WERI-Rb-1 (cell line): ENCODE measurements around the gene FSTL4.

Source experiments
- DNase-seq: peaks from one replicate; pipeline ENCODE4 v3.0.0-alpha.2; 2020
- H3K27ac ChIP-seq: fragments of 250-450 bp; sonication (Bioruptor Pico); 2 replicates; pipeline ENCODE4 v1.5.1; 2020; ENCODE audit warnings: mild to moderate bottlenecking, moderate library complexity
- H3K27me3 ChIP-seq: fragments of 250-450 bp; sonication (Bioruptor Pico); 2 replicates; pipeline ENCODE4 v1.5.1; 2021; ENCODE audit warnings: mild to moderate bottlenecking, low read depth, moderate library complexity; ENCODE audit not compliant: insufficient read depth, severe bottlenecking
- H3K36me3 ChIP-seq: fragments of 250-450 bp; sonication (Bioruptor Pico); 2 replicates; pipeline ENCODE4 v1.5.1; 2020; ENCODE audit warnings: mild to moderate bottlenecking, moderate library complexity
- H3K4me3 ChIP-seq: 2 replicates; pipeline ENCODE4 v1.5.1; 2011; ENCODE audit warnings: low read depth, mild to moderate bottlenecking, control low read depth, low read length
- H3K9me3 ChIP-seq: fragments of 250-450 bp; sonication (Bioruptor Pico); 2 replicates; pipeline ENCODE4 v1.5.1; 2021; ENCODE audit warnings: mild to moderate bottlenecking, moderate library complexity; ENCODE audit not compliant: severe bottlenecking
- TF ChIP-seq, protein P1 (sequence below): IDR thresholded peaks from 2 replicates; pipeline ENCODE4 v1.5.1; 2011; ENCODE audit warnings: low read depth, mild to moderate bottlenecking, control low read depth, inconsistent platforms, low read length

The FSTL4 gene

DNA sequence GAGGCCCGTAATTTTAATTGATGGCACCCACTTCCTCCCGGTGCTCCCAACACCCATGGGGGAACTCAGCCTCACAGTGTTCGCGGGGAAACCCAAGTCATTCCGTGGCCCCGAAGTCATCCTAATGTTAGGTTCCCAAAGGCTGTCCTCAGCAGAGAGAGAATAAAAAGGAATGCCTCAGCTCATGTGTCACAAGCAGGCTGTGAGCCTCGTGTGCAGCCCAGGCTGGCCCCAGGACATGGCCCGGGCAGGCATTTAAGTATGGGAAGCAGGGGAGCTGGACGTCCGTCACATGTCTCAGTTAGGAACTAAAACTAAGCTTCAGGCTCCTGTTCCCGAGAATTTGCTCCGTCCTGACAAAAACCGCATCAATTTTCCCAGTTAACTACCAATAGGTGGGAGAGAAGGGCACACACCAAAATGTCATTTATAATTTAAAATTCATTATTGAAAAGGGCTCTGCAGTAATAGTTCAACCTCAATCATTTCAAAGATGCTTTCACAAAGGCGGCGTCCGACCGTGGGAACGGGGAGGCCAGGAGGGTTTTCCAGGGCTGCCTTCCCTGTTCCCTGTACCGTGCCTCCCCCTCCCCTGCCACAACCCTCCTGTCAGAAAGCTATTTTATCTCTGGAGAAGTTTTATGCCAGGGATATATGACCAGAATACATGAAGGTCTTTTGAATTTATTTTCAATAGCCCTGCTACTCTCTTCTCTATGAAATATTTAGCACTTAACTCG lies 137.3 kb downstream of the FSTL4 start:
- Histone ChIP-seq H3K4me3 (no peak overlapping the region), H3K27ac (no peak overlapping the region), H3K36me3 (no peaks in the 10 kb centered on the region), H3K27me3 (no peaks in the 10 kb centered on the region), H3K9me3 (no peaks in the 10 kb centered on the region)
- no peak for DNase-seq
- TF ChIP-seq, protein P1, sequence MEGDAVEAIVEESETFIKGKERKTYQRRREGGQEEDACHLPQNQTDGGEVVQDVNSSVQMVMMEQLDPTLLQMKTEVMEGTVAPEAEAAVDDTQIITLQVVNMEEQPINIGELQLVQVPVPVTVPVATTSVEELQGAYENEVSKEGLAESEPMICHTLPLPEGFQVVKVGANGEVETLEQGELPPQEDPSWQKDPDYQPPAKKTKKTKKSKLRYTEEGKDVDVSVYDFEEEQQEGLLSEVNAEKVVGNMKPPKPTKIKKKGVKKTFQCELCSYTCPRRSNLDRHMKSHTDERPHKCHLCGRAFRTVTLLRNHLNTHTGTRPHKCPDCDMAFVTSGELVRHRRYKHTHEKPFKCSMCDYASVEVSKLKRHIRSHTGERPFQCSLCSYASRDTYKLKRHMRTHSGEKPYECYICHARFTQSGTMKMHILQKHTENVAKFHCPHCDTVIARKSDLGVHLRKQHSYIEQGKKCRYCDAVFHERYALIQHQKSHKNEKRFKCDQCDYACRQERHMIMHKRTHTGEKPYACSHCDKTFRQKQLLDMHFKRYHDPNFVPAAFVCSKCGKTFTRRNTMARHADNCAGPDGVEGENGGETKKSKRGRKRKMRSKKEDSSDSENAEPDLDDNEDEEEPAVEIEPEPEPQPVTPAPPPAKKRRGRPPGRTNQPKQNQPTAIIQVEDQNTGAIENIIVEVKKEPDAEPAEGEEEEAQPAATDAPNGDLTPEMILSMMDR = no peak

DNA sequence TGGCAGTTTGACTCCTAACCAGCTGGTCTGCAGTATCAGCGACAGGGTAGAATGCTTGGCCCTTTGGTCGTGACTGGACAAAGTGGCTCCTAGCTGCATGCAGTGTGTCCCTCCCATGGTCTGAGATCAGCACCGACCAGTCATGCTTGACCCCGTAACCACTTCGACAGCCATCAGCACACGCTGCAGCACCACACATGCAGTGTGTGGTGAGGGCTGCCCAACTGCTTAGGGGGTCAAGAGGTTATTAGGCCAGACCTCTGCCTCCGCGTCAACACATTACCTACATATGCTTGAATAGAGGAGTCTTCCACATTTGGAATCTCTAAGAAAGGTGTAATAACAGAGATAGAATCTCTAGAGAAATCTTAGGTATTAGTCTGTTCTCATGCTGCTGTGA lies 139.1 kb downstream of the FSTL4 start:
- H3K36me3 ChIP-seq = no peaks in the 10 kb centered on the region
- H3K27me3 ChIP-seq = no peaks in the 10 kb centered on the region
- TF ChIP-seq, protein P1 = no peak
- DNase-seq = no peak
- no peaks in the 10 kb centered on the region for H3K9me3 ChIP-seq
- H3K4me3 ChIP-seq = no peak overlapping the region
- no peak overlapping the region for H3K27ac ChIP-seq

DNA sequence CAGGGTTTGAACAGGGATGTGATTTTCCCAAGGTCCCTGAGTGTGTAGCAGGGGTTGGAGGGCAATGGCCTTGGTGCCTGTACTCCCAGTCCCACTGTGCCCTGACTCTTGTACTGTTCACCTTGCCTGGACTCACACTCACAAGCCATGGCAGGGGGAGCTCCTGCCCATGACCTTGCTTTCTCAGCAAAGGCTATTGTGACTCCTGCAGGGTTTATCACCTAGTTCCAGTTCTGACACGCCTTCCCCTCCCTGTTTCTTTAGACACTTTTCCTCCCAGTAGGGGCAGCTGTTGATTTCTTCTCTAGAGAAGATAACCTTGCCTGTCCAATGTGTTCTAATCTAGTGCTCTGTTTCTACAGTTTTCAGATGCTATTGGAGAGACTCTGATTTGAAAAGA lies 139.5 kb downstream of the FSTL4 start:
- no peak overlapping the region for H3K4me3 ChIP-seq
- TF ChIP-seq, protein P1 = no peak
- no peaks in the 10 kb centered on the region for H3K9me3 ChIP-seq
- no peak overlapping the region for H3K27ac ChIP-seq
- no peaks in the 10 kb centered on the region for H3K27me3 ChIP-seq
- no peaks in the 10 kb centered on the region for H3K36me3 ChIP-seq
- no peak for DNase-seq

DNA sequence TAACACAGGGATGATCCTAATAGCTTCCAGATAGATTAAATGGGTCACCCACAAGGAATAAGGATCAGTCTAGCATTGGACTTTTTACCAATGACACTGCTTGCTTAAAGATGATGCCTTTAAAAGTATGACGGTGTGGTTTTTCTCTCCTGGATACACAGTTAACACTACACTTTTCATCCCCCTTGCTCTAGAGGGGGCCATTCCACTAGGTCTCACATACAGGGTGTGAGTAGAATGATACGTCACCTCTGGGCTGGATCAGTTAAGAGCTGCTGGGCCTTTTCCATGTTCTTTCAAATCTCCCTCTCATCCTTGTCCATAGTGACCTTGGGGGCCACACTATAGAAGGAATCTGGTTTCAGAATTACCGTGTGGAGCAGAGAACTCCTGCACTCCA lies 140.6 kb downstream of the FSTL4 start:
- Histone ChIP-seq H3K27me3 (no peaks in the 10 kb centered on the region), H3K4me3 (no peak overlapping the region), H3K27ac (no peak overlapping the region), H3K36me3 (no peaks in the 10 kb centered on the region), H3K9me3 (no peaks in the 10 kb centered on the region)
- DNase-seq = no peak
- TF ChIP-seq, protein P1 = no peak

DNA sequence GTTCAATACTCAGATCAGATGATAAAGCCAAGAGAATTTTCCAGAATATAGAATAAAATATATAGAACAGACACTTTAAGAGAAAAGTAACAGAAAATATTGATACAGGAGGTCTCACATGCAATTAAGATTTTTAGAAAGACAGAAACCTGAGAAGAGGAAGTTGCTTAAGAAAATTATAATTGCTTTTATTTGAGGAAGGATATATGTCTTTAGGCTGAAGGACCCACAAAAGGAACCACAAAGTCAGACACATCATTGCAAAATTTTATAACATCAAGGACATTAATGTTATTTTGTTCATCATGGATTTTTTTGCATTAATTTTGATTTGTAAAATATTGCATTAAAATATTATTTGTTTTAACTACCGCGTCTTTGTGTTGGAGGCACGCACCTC lies 141.5 kb downstream of the FSTL4 start:
- Histone ChIP-seq H3K36me3 (no peaks in the 10 kb centered on the region), H3K4me3 (no peak overlapping the region), H3K9me3 (no peaks in the 10 kb centered on the region), H3K27ac (no peak overlapping the region), H3K27me3 (no peaks in the 10 kb centered on the region)
- TF ChIP-seq, protein P1 = no peak
- DNase-seq = no peak

DNA sequence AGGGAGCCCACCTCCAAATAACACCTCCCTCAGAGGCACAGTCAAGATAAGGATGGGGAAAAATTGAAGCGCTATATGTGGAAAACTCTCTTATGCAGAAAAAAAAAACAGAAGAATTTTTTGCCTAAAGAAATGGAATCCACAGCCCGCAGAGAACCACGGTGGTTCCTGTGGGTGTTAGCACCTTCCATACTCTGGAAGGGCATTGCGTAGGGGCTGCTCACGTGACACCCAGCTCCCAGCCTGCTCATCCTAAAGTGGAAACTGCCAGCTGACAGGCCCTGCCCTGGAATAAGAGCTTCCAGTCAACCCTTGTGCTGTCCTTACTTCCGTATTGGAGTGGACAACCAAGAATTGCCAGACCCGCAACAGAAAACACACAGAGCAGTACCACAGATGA lies 142.5 kb downstream of the FSTL4 start:
- TF ChIP-seq, protein P1 = no peak
- DNase-seq = no peak
- Histone ChIP-seq H3K36me3 (no peaks in the 10 kb centered on the region), H3K9me3 (no peaks in the 10 kb centered on the region), H3K27ac (no peak overlapping the region), H3K27me3 (no peaks in the 10 kb centered on the region), H3K4me3 (no peak overlapping the region)
